Astrocyte (in vitro differentiated cells and primary cell): Measurements from ENCODE around the gene VCL. TPM values are rescaled to one million over a fixed set of nuclear protein-coding genes. Genes with fewer than 3 reads are reported as not detected.

Experiments
- DNase-seq: peaks from one replicate; pipeline ENCODE4 v3.0.0-alpha.2; 2010; ENCODE audit warnings: low read depth
- FAIRE-seq: peaks from 2 replicates; lab custom pipeline; 2011; peaks lifted over from hg19 to GRCh38; lab: Jason Lieb, UNC
- H2AFZ ChIP-seq: 2 replicates; pipeline ENCODE4 v1.6.0; 2012; ENCODE audit warnings: low read depth, low read length, inconsistent platforms
- H3K27ac ChIP-seq: 2 replicates; pipeline ENCODE4 v1.5.1; 2011; ENCODE audit warnings: low read depth, low read length, inconsistent platforms
- H3K27me3 ChIP-seq: 2 replicates; pipeline ENCODE4 v1.6.0; 2011; ENCODE audit warnings: low read length, inconsistent platforms; ENCODE audit not compliant: insufficient read depth
- H3K36me3 ChIP-seq: 2 replicates; pipeline ENCODE4 v1.5.1; 2011; ENCODE audit warnings: low read length, inconsistent platforms; ENCODE audit not compliant: insufficient read depth
- H3K4me1 ChIP-seq: 2 replicates; pipeline ENCODE4 v1.5.1; 2011; ENCODE audit warnings: low read length, inconsistent platforms; ENCODE audit not compliant: insufficient read depth
- H3K4me2 ChIP-seq: 2 replicates; pipeline ENCODE4 v1.6.0; 2012; ENCODE audit warnings: low read length, inconsistent platforms
- H3K4me3 ChIP-seq: 2 replicates; pipeline ENCODE4 v1.5.1; 2011; ENCODE audit warnings: low read depth, mild to moderate bottlenecking, low read length, inconsistent platforms; ENCODE audit not compliant: insufficient read depth
- H3K79me2 ChIP-seq: 2 replicates; pipeline ENCODE4 v1.6.0; 2012; ENCODE audit warnings: mild to moderate bottlenecking, low read length, inconsistent platforms; ENCODE audit not compliant: insufficient read depth
- H3K9ac ChIP-seq: 2 replicates; pipeline ENCODE4 v1.6.0; 2012; ENCODE audit warnings: mild to moderate bottlenecking, low read length, inconsistent platforms
- H3K9me3 ChIP-seq: 2 replicates; pipeline ENCODE4 v1.5.1; 2012; ENCODE audit warnings: low read depth, mild to moderate bottlenecking, low read length, inconsistent platforms; ENCODE audit not compliant: insufficient read depth
- H4K20me1 ChIP-seq: 2 replicates; pipeline ENCODE4 v1.6.0; 2012; ENCODE audit warnings: low read length, inconsistent platforms; ENCODE audit not compliant: insufficient read depth
- H3K27ac Mint-ChIP-seq: one replicate; pipeline ENCODE4 v1.8.0; 2021; ENCODE audit warnings: mild to moderate bottlenecking, mixed read lengths; ENCODE audit not compliant: unreplicated experiment
- H3K27me3 Mint-ChIP-seq: one replicate; pipeline ENCODE4 v1.8.0; 2021; ENCODE audit warnings: low read depth, mixed read lengths; ENCODE audit not compliant: unreplicated experiment
- H3K36me3 Mint-ChIP-seq: one replicate; pipeline ENCODE4 v1.8.0; 2021; ENCODE audit warnings: low read depth, mixed read lengths; ENCODE audit not compliant: unreplicated experiment
- H3K4me1 Mint-ChIP-seq: one replicate; pipeline ENCODE4 v1.8.0; 2021; ENCODE audit warnings: low read depth, mixed read lengths; ENCODE audit not compliant: unreplicated experiment
- H3K4me3 Mint-ChIP-seq: one replicate; pipeline ENCODE4 v1.8.0; 2021; ENCODE audit warnings: mild to moderate bottlenecking, moderate library complexity, mixed read lengths; ENCODE audit not compliant: unreplicated experiment
- H3K9me3 Mint-ChIP-seq: one replicate; pipeline ENCODE4 v1.8.0; 2021; ENCODE audit warnings: mild to moderate bottlenecking, mixed read lengths; ENCODE audit not compliant: unreplicated experiment
- EZH2 ChIP-seq: IDR thresholded peaks from 2 replicates; pipeline ENCODE4 v1.6.1; 2012; ENCODE audit warnings: mild to moderate bottlenecking, low read length, inconsistent platforms; ENCODE audit not compliant: insufficient read depth
- total RNA-seq: library from RNA; stranded (reverse); gene quantifications from 2 replicates; pipeline ENCODE4 v1.2.1, GENCODE V29; 2021
- TF ChIP-seq, protein P1 (sequence below): IDR thresholded peaks from 2 replicates; pipeline ENCODE4 v1.5.1; 2011; ENCODE audit warnings: low read depth, mild to moderate bottlenecking, inconsistent platforms, low read length, moderate library complexity; ENCODE audit not compliant: insufficient read depth

Gene VCL
- total RNA-seq, 1 donor from 2014 or later: 474 TPM

DNA sequence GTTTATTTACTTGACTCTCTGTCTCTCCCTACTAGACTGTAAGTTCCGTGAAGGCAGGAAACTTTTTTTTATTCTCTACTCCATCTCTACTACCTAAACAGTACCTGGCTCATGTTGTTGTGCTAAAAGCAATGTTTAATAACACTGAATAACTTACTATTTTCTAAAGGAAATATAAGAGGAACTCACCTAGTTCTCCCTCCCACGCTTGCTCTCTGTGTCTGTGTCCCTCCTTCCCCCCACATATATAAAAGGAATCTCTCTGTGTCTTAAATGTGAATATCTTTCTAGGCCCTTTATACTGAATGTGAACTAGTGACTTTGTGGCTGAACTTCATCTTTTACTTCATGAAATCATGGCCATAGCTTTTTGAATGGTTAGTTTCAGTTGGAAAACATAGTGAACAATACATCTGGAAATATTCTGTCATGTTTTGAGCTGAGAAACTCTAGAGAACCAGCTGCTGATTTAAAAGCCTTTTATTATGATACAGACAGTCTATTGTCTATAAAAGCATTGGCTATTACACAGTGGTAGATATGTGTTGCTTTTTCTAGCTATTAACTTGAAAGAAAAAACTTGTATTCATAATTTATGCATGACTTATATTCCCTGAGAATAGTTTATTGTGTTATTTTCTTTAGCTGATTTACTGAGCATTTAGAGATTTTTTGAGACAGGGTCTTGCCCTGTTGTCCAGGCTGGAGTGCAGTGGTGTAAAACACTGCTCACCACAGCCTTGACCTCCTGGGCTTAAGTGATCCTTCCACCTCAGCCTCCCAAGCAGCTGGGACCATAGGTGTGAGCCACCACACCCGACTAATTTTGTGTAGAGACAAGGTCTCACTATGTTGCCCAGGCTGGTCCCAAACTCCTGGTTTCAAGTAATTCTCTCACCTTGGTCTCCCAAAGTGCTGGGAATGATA, 42.5 kb downstream of the VCL start:
- peak overlapping the region; percentile 13 for H3K4me2 ChIP-seq

DNA sequence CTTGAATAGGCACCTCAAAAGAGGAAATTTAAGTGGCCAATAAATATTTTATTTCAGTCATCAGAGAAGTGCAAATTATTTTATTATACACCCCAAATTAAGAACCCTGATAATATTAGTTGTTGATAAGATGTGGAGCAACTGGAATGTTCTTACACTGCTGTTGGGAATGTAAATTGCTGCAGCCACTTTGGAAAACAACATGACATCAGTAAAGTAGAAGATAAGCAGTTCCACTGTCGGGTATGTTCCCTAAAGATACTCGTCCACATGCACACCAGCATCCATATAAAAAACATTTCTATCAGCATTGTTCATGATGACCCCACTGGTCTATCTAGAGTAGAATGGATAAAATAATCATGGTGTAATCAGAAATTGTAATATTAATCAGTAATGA, 46.5 kb downstream of the VCL start:
- no peak overlapping the region for H3K27ac Mint-ChIP-seq
- Histone ChIP-seq H3K9me3 (no peaks in the 10 kb centered on the region), H2AFZ (no peak overlapping the region), H3K27ac (no peak overlapping the region), H3K9ac (no peak overlapping the region), H3K4me2 (no peak overlapping the region), H4K20me1 (peaks cover 88% of the 10 kb centered on the region), H3K79me2 (peaks cover 99% of the 10 kb centered on the region), H3K4me3 (no peak overlapping the region), H3K36me3 (peaks cover 40% of the 10 kb centered on the region), H3K4me1 (peaks cover 17% of the 10 kb centered on the region), H3K27me3 (no peaks in the 10 kb centered on the region)
- peaks cover 25% of the 10 kb centered on the region for H3K4me1 Mint-ChIP-seq
- no peak for TF ChIP-seq EZH2
- TF ChIP-seq, protein P1, sequence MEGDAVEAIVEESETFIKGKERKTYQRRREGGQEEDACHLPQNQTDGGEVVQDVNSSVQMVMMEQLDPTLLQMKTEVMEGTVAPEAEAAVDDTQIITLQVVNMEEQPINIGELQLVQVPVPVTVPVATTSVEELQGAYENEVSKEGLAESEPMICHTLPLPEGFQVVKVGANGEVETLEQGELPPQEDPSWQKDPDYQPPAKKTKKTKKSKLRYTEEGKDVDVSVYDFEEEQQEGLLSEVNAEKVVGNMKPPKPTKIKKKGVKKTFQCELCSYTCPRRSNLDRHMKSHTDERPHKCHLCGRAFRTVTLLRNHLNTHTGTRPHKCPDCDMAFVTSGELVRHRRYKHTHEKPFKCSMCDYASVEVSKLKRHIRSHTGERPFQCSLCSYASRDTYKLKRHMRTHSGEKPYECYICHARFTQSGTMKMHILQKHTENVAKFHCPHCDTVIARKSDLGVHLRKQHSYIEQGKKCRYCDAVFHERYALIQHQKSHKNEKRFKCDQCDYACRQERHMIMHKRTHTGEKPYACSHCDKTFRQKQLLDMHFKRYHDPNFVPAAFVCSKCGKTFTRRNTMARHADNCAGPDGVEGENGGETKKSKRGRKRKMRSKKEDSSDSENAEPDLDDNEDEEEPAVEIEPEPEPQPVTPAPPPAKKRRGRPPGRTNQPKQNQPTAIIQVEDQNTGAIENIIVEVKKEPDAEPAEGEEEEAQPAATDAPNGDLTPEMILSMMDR: no peak
- H3K36me3 Mint-ChIP-seq: peaks cover 11% of the 10 kb centered on the region
- no peaks in the 10 kb centered on the region for H3K9me3 Mint-ChIP-seq
- no peak overlapping the region for H3K4me3 Mint-ChIP-seq
- FAIRE-seq (no peak), DNase-seq (no peak)
- no peaks in the 10 kb centered on the region for H3K27me3 Mint-ChIP-seq

More for the DNA sequence above, 42.5 kb downstream of the VCL start:
- Mint-ChIP-seq H3K9me3 (no peaks in the 10 kb centered on the region), H3K27ac (peak overlapping the region; percentile 71), H3K4me3 (peak overlapping the region; percentile 43), H3K27me3 (no peaks in the 10 kb centered on the region), H3K4me1 (peaks cover 20% of the 10 kb centered on the region), H3K36me3 (peaks cover 15% of the 10 kb centered on the region)
- H4K20me1 ChIP-seq: peaks cover 83% of the 10 kb centered on the region
- no peak for FAIRE-seq
- H3K36me3 ChIP-seq: peaks cover 33% of the 10 kb centered on the region
- H3K27ac ChIP-seq: peak overlapping the region; percentile 42
- TF ChIP-seq EZH2: no peak
- TF ChIP-seq, protein P1: no peak
- no peaks in the 10 kb centered on the region for H3K27me3 ChIP-seq
- peaks cover 97% of the 10 kb centered on the region for H3K79me2 ChIP-seq
- no peak overlapping the region for H2AFZ ChIP-seq
- DNase-seq: no peak
- H3K9me3 ChIP-seq: no peaks in the 10 kb centered on the region
- H3K9ac ChIP-seq: no peak overlapping the region
- H3K4me3 ChIP-seq: no peak overlapping the region
- H3K4me1 ChIP-seq: peaks cover 9% of the 10 kb centered on the region

DNA sequence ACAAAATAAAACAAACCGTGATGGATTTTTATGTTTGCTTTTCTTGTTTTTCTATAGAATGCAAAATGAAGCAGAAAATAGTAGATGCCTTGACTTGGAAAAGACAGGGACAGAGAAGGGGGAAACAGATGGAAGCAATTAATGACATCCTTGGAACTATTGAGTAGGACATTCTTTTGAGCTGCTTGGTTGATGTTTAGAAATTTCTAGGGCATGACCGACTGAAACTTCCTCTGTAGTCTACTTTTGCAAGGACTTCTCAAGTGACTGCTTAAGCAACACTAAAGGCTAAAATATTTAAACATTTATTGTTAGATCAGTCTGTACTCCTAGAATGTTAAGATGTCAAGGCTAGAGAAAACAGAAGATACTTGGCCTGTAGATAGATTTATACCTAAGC, 49.4 kb downstream of the VCL start:
- no peaks in the 10 kb centered on the region for H3K27me3 Mint-ChIP-seq
- H3K79me2 ChIP-seq: peaks cover 99% of the 10 kb centered on the region
- peaks cover 30% of the 10 kb centered on the region for H3K4me1 Mint-ChIP-seq
- H3K9me3 ChIP-seq: no peaks in the 10 kb centered on the region
- DNase-seq: peak; percentile 72
- peaks cover 46% of the 10 kb centered on the region for H3K36me3 ChIP-seq
- peaks cover 10% of the 10 kb centered on the region for H3K36me3 Mint-ChIP-seq
- H3K4me1 ChIP-seq: peaks cover 14% of the 10 kb centered on the region
- H3K4me3 ChIP-seq: no peak overlapping the region
- peak overlapping the region; percentile 52 for H3K27ac ChIP-seq
- peak overlapping the region; percentile 21 for H3K4me2 ChIP-seq
- TF ChIP-seq, protein P1: no peak
- no peak for TF ChIP-seq EZH2
- no peak overlapping the region for H2AFZ ChIP-seq
- H3K9me3 Mint-ChIP-seq: no peaks in the 10 kb centered on the region
- H3K4me3 Mint-ChIP-seq: no peak overlapping the region
- peaks cover 89% of the 10 kb centered on the region for H4K20me1 ChIP-seq
- H3K27me3 ChIP-seq: no peaks in the 10 kb centered on the region
- no peak overlapping the region for H3K9ac ChIP-seq
- FAIRE-seq: peak; percentile 78
- peak overlapping the region; percentile 47 for H3K27ac Mint-ChIP-seq
